B cell (primary cell): ENCODE data around the gene C19orf44. TPM values are rescaled to one million over a fixed set of nuclear protein-coding genes. Genes with fewer than 3 reads are reported as not detected.

Experiments
- ATAC-seq: fragments of 200-7000 bp; cut with Tn5 transposase; one replicate; pipeline ENCODE4 v1.10.0; 2021; ENCODE audit warnings: low read depth, mild to moderate bottlenecking, moderate number of reproducible peaks, moderate library complexity
- CTCF ChIA-PET: fragments of 350-600 bp; sonication (Branson Sonifier 250); formaldehyde crosslinking; loops from one replicate; lab custom pipeline; 2021; ENCODE audit warnings: antibody characterized with exemption, inconsistent platforms; lab: Charles Lee
- POLR2A ChIA-PET: fragments of 350-600 bp; sonication (Branson Sonifier 250); formaldehyde crosslinking; loops from one replicate; lab custom pipeline; 2021; ENCODE audit warnings: antibody characterized with exemption; lab: Charles Lee
- DNase-seq: peaks from one replicate; pipeline ENCODE4 v3.0.0; 2013
- H2AFZ ChIP-seq: 2 replicates; pipeline ENCODE4 v1.6.1; 2012; ENCODE audit warnings: mild to moderate bottlenecking, low read depth, low read length; ENCODE audit not compliant: insufficient read depth, poor library complexity, severe bottlenecking
- H3K27ac ChIP-seq, 2 donors: 1 replicate in 1 of 2; 2 replicates in 1 of 2; pipeline ENCODE4 v1.5.1; 2012 to 2013; ENCODE audit warnings: low read length in 2 of 2, mild to moderate bottlenecking in 2 of 2, moderate library complexity in 1 of 2
- H3K27me3 ChIP-seq, 4 experiments: fragments of 200-600 bp in 1 of 4; sonication (generic) in 1 of 4; replicated peaks in 1 of 4; 1 replicate in 2 of 4; 2 replicates in 2 of 4; pipeline versions ENCODE4 v1.6.1 to v1.7.0; 2013 to 2016; ENCODE audit warnings: low read length in 3 of 4, mild to moderate bottlenecking in 2 of 4, mixed read lengths in 1 of 4, moderate library complexity in 1 of 4; ENCODE audit not compliant: insufficient read depth in 4 of 4, control insufficient read depth in 3 of 4; ENCODE audit errors: control extremely low read depth in 1 of 4
- H3K36me3 ChIP-seq, 2 experiments: replicated peaks in 1 of 2; 1 replicate in 1 of 2; 2 replicates in 1 of 2; pipeline versions ENCODE4 v1.6.1 to v1.7.1; 2013; ENCODE audit warnings: low read length in 1 of 2; ENCODE audit not compliant: insufficient read depth in 2 of 2, control insufficient read depth in 1 of 2; ENCODE audit errors: control extremely low read depth in 1 of 2, extremely low read depth in 1 of 2
- H3K4me1 ChIP-seq, 2 donors: fragments of 200-600 bp in 1 of 2; sonication (generic) in 1 of 2; 1 replicate in 1 of 2; 2 replicates in 1 of 2; pipeline versions ENCODE4 v1.5.1 to v1.6.1; 2013 to 2017; ENCODE audit warnings: low read length in 2 of 2; ENCODE audit not compliant: control insufficient read depth in 2 of 2, insufficient read depth in 2 of 2
- H3K4me2 ChIP-seq: replicated peaks from 2 replicates; pipeline ENCODE3; 2012; ENCODE audit warnings: mild to moderate bottlenecking, low read depth, low read length; ENCODE audit not compliant: poor library complexity, severe bottlenecking
- H3K4me3 ChIP-seq, 5 experiments: fragments of 200-600 bp in 1 of 5; sonication (generic) in 1 of 5; 1 replicate in 3 of 5; 2 replicates in 2 of 5; pipeline versions ENCODE4 v1.5.1 to v1.7.0; 2011 to 2016; ENCODE audit warnings: low read length in 4 of 5, mild to moderate bottlenecking in 4 of 5, low read depth in 2 of 5, control low read depth in 1 of 5, moderate library complexity in 1 of 5; ENCODE audit not compliant: insufficient read depth in 1 of 5; ENCODE audit errors: control extremely low read depth in 1 of 5, extremely low read depth in 1 of 5
- H3K79me2 ChIP-seq: fragments of 200-600 bp; sonication (generic); one replicate; pipeline ENCODE4 v1.6.0; 2016; ENCODE audit warnings: low read length; ENCODE audit not compliant: control insufficient read depth, insufficient read depth
- H3K9ac ChIP-seq: fragments of 200-600 bp; sonication (generic); 2 replicates; pipeline ENCODE4 v1.6.1; 2017; ENCODE audit warnings: mild to moderate bottlenecking, low read length, moderate library complexity
- H3K9me3 ChIP-seq, 3 donors: one replicate each; pipeline versions ENCODE4 v1.6.1 to v1.7.1; 2013; ENCODE audit warnings: low read length in 2 of 3; ENCODE audit not compliant: control insufficient read depth in 2 of 3, insufficient read depth in 1 of 3; ENCODE audit errors: control extremely low read depth in 1 of 3
- H4K20me1 ChIP-seq: 2 replicates; pipeline ENCODE4 v1.6.0; 2012; ENCODE audit warnings: mild to moderate bottlenecking, low read length; ENCODE audit not compliant: insufficient read depth, control insufficient read depth, poor library complexity, severe bottlenecking
- H3K27ac Mint-ChIP-seq: one replicate; pipeline ENCODE4 v1.8.0; 2021; ENCODE audit warnings: mixed read lengths
- H3K27me3 Mint-ChIP-seq: one replicate; pipeline ENCODE4 v1.8.0; 2021; ENCODE audit warnings: mixed read lengths
- H3K4me1 Mint-ChIP-seq: one replicate; pipeline ENCODE4 v1.8.0; 2021; ENCODE audit warnings: mixed read lengths
- H3K4me3 Mint-ChIP-seq: one replicate; pipeline ENCODE4 v1.8.0; 2021; ENCODE audit warnings: mixed read lengths
- H3K9me3 Mint-ChIP-seq: one replicate; pipeline ENCODE4 v1.8.0; 2022; ENCODE audit warnings: mixed read lengths; ENCODE audit not compliant: insufficient read depth
- EZH2 ChIP-seq: IDR thresholded peaks from 2 replicates; pipeline ENCODE4 v1.6.1; 2012; ENCODE audit warnings: borderline replicate concordance, low read depth, mild to moderate bottlenecking, moderate library complexity, low read length; ENCODE audit not compliant: insufficient read depth, poor library complexity, severe bottlenecking
- WGBS: methylation state at CpG from one replicate; pipeline ENCODE4 v1.1.5; 2013; ENCODE audit warnings: missing lambda C conversion rate; ENCODE audit not compliant: insufficient coverage; 5-methylcytosine and 5-hydroxymethylcytosine counted together
- intact Hi-C: fragments of 100-400 bp; cut with micrococcal nuclease; formaldehyde crosslinking; loops from one replicate; pipeline ENCODE4 v1.10.0; 2022
- polyA plus RNA-seq: library from polyadenylated mRNA; depleted of rRNA; stranded (reverse); fragments of >200 nt; gene quantifications from 2 replicates; pipeline ENCODE4 v1.2.3, GENCODE V29; 2012
- total RNA-seq, 2 donors: library from RNA; stranded (reverse); fragments of 120-200 nt in 1 of 2; gene quantifications; 1 replicate in 1 of 2; 2 replicates in 1 of 2; pipeline versions ENCODE4 v1.2.3 to v1.2.4, GENCODE V29; 2013 to 2022
- TF ChIP-seq, protein P1 (sequence below): fragments of 200-600 bp; IDR thresholded peaks from one replicate; pipeline ENCODE4 v1.8.0; 2022; ENCODE audit warnings: antibody characterized with exemption, mild to moderate bottlenecking

Gene C19orf44
- total and polyA plus RNA-seq, 2 donors (not counting 1 experiment from before 2014, with no cell fraction given), result 4.9 to 8.4 TPM

DNA sequence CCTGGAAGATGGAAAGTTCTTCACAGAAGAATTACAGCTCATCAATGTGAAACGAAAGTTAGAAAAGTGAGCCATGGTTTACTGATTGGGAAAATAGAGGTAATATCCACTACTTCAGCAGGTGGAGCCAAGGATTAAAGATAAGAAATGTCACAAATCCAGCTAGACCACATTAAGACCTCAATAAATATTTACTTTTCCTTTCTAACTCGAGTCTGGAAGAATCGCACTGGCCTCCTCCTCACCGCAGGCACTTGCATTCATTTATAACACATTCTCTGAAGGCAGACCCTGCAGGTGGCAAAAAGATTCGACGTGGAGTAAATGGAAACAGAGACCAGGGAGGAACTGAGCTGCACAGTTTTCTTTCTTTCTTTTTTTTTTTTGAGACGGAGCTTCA is 68.6 kb downstream of the C19orf44 start:
- no peak overlapping the region for H3K4me2 ChIP-seq
- Mint-ChIP-seq H3K9me3 (no peaks in the 10 kb centered on the region), H3K27me3 (no peaks in the 10 kb centered on the region), H3K4me3 (no peak overlapping the region), H3K27ac (peak overlapping the region; percentile 29), H3K4me1 (peaks cover 9% of the 10 kb centered on the region)
- no peaks in the 10 kb centered on the region for H4K20me1 ChIP-seq
- DNase-seq (no peak), ATAC-seq (no peak)
- intact Hi-C loops, result no loop called here
- peaks cover 18 to 43% of the 10 kb centered on the region in 2 experiments for H3K36me3 ChIP-seq
- no peaks in the 10 kb centered on the region for H3K27me3 ChIP-seq
- ChIA-PET POLR2A (no interaction called here), CTCF (no interaction called here)
- H3K79me2 ChIP-seq, result peaks cover 28% of the 10 kb centered on the region
- H3K4me3 ChIP-seq, result no peak overlapping the region
- H3K4me1 ChIP-seq, result peaks cover 9 to 11% of the 10 kb centered on the region in 2 donors
- H3K9ac ChIP-seq, result no peak overlapping the region
- H3K27ac ChIP-seq, result no peak overlapping the region
- no peaks in the 10 kb centered on the region for H3K9me3 ChIP-seq
- WGBS, result 84% methylated on average over 6 of the region's 7 CpGs
- TF ChIP-seq, protein P1, sequence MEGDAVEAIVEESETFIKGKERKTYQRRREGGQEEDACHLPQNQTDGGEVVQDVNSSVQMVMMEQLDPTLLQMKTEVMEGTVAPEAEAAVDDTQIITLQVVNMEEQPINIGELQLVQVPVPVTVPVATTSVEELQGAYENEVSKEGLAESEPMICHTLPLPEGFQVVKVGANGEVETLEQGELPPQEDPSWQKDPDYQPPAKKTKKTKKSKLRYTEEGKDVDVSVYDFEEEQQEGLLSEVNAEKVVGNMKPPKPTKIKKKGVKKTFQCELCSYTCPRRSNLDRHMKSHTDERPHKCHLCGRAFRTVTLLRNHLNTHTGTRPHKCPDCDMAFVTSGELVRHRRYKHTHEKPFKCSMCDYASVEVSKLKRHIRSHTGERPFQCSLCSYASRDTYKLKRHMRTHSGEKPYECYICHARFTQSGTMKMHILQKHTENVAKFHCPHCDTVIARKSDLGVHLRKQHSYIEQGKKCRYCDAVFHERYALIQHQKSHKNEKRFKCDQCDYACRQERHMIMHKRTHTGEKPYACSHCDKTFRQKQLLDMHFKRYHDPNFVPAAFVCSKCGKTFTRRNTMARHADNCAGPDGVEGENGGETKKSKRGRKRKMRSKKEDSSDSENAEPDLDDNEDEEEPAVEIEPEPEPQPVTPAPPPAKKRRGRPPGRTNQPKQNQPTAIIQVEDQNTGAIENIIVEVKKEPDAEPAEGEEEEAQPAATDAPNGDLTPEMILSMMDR, result no peak
- no peak for TF ChIP-seq EZH2
- no peak overlapping the region for H2AFZ ChIP-seq

DNA sequence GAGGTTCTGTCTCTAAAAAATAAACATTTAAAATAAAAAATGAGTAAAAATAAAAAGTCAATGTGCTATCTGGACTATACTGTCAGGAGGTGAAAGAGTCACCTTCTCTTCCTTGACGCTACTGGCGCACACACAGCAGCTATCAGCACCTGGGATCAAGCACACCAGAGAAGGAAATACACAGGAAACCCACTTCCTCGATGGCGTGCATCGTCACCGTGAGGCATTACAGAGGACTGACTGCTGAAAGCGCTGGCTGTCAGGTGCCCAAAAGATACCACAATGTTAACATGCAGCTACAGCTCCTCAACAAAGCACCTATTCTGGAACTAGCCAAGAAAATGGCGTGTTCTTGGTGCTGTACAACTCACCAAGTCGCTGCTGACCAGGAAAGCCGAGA is 70.0 kb downstream of the C19orf44 start:
- H3K27ac Mint-ChIP-seq, result peak overlapping the region; percentile 81
- no peak overlapping the region for H3K4me3 Mint-ChIP-seq
- no peaks in the 10 kb centered on the region for H3K27me3 Mint-ChIP-seq
- no peak overlapping the region for H2AFZ ChIP-seq
- peaks cover 14% of the 10 kb centered on the region for H3K4me1 Mint-ChIP-seq
- 10% methylated on average over 10 of the region's 10 CpGs for WGBS
- DNase-seq (peak; percentile 72), ATAC-seq (peak; percentile 85)
- no peak overlapping the region for H3K4me3 ChIP-seq
- H3K4me1 ChIP-seq, result peaks cover 12 to 21% of the 10 kb centered on the region in 2 donors
- ChIA-PET POLR2A (no interaction called here), CTCF (interaction anchor here (0.7 kb wide), 1 partner anchor 97 kb away, joined by 3 read pairs; no protein-coding TSS in a partner anchor)
- no peaks in the 10 kb centered on the region for H4K20me1 ChIP-seq
- peaks cover 35% of the 10 kb centered on the region for H3K79me2 ChIP-seq
- no peaks in the 10 kb centered on the region for H3K9me3 Mint-ChIP-seq
- H3K9me3 ChIP-seq, result no peaks in the 10 kb centered on the region
- no peaks in the 10 kb centered on the region for H3K27me3 ChIP-seq
- TF ChIP-seq, protein P1, result no peak
- TF ChIP-seq EZH2, result no peak
- intact Hi-C loops, result no loop called here
- peaks cover 13 to 45% of the 10 kb centered on the region in 2 experiments for H3K36me3 ChIP-seq
- peak overlapping the region; percentile 7 to 36 for H3K27ac ChIP-seq
- no peak overlapping the region for H3K9ac ChIP-seq
- H3K4me2 ChIP-seq, result peak overlapping the region; percentile 16
